ENCODE data around the gene FGF10. TPM values are rescaled to one million over a fixed set of nuclear protein-coding genes. Genes with fewer than 3 reads are reported as not detected.

The FGF10 gene
- total RNA-seq, 1 experiment from 2014 or later, result not detected

GRCh38 chr5:44318883-44319282 is 70.3 kb downstream of the FGF10 start:
- Histone ChIP-seq H3K27me3 (ENCODE audit: control insufficient read depth, insufficient read depth, low read length) (no peaks in the 10 kb centered on the region), H3K4me3 (ENCODE audit: low read depth in 2 of 2, low read length in 2 of 2) (no peak overlapping the region), H3K4me1 (ENCODE audit: control insufficient read depth, insufficient read depth, low read length) (no peaks in the 10 kb centered on the region), H3K27ac (ENCODE audit: low read length) (no peak overlapping the region), H3K9me3 (ENCODE audit: control insufficient read depth, insufficient read depth, low read depth, low read length) (no peaks in the 10 kb centered on the region), H3K36me3 (ENCODE audit: control insufficient read depth, insufficient read depth, low read length) (no peaks in the 10 kb centered on the region)
- no peak for ATAC-seq
- ChIA-PET POLR2A (no interaction called here), CTCF (no interaction called here)
- no peak for DNase-seq (ENCODE audit: low read depth, low spot score)
- in situ Hi-C loops (cut with HindIII; ENCODE audit: low pct_unique_long_range_greater_than_20kb, low sequenced_read_pairs), result no loop called here
- TF ChIP-seq POLR2AphosphoS5 (IDR thresholded peaks at IDR 0.05; ENCODE audit: low read depth, low read length) (no peak), CTCF (IDR thresholded peaks at IDR 0.05) (no peak)
- no TSS peak for BruUV-seq (replicated peaks)
- intact Hi-C loops (cut with micrococcal nuclease; ENCODE audit: unreplicated experiment), result loop anchor here (10.0 kb wide), 1 partner anchor 394 kb away; no protein-coding TSS in a partner anchor

GRCh38 chr5:44312374-44312773 is 76.8 kb downstream of the FGF10 start:
- Histone ChIP-seq H3K27ac (ENCODE audit: low read length) (no peak overlapping the region), H3K36me3 (ENCODE audit: control insufficient read depth, insufficient read depth, low read length) (no peaks in the 10 kb centered on the region), H3K27me3 (ENCODE audit: control insufficient read depth, insufficient read depth, low read length) (no peaks in the 10 kb centered on the region; the same call in 1 of the 2 replicates), H3K4me3 (ENCODE audit: low read depth in 2 of 2, low read length in 2 of 2) (no peak overlapping the region), H3K4me1 (ENCODE audit: control insufficient read depth, insufficient read depth, low read length) (no peaks in the 10 kb centered on the region), H3K9me3 (ENCODE audit: control insufficient read depth, insufficient read depth, low read depth, low read length) (no peaks in the 10 kb centered on the region)
- no peak for TF ChIP-seq REST (IDR thresholded peaks at IDR 0.05; ENCODE audit: insufficient read depth in 1 of 2, low read depth in 2 of 2, low read length in 1 of 2)
- no peak for TF ChIP-seq CTCF (IDR thresholded peaks at IDR 0.05)
- no peak for TF ChIP-seq POLR2AphosphoS5 (IDR thresholded peaks at IDR 0.05; ENCODE audit: low read depth, low read length)
- no peak for TF ChIP-seq TCF7L2 (IDR thresholded peaks at IDR 0.05; ENCODE audit: low read depth, low read length)
- TF ChIP-seq SIN3A (IDR thresholded peaks at IDR 0.05; ENCODE audit: borderline replicate concordance, insufficient read depth, low read depth, low read length), result no peak
- no TSS peak for BruUV-seq (replicated peaks)
- ChIA-PET CTCF (no interaction called here), POLR2A (no interaction called here)
- in situ Hi-C loops (cut with HindIII; ENCODE audit: low pct_unique_long_range_greater_than_20kb, low sequenced_read_pairs), result no loop called here
- DNase-seq (ENCODE audit: low read depth, low spot score) (no peak), ATAC-seq (no peak)
- intact Hi-C loops (cut with micrococcal nuclease; ENCODE audit: unreplicated experiment), result loop anchor here (10.0 kb wide), 1 partner anchor 388 kb away; no protein-coding TSS in a partner anchor

Data from Panc1 (cell line).